ENCODE measurements around the gene C5orf63.
"Not testable (repeated sequence)": the region's sequence is repeated elsewhere in the genome, so short reads cannot be mapped to it uniquely, and the experiment has no call there.

Gene C5orf63

DNA sequence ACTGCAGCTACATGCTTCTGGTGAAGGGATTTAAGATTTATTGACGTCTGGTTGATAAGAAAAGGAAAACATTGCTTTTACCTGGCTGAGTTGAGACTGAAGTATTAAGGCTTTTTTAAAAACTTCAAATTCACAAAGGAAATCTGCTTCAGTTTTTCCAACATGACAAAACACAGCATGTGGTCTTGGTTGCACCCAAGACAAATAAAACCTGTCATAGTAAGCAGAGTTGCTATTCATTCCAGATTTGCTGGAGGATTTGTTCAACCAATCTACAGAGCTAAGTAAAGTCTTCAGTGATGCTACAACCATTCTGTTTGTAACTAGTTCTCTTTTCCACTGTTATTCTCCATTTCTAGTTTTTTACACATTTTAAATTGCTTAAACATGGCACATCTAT lies 11.3 kb downstream of the C5orf63 start:
- no peaks in the 10 kb centered on the region for H3K27me3 Mint-ChIP-seq
- DNase-seq (ENCODE audit: low spot score in 2 of 2) = no peak
- ATAC-seq (ENCODE audit: low read depth) = no peak
- peaks cover 5% of the 10 kb centered on the region for H3K4me1 Mint-ChIP-seq
- peaks cover 14% of the 10 kb centered on the region for H3K36me3 Mint-ChIP-seq
- no peaks in the 10 kb centered on the region for H3K9me3 Mint-ChIP-seq
- no peak overlapping the region for H3K27ac Mint-ChIP-seq
- H3K4me3 Mint-ChIP-seq = no peak overlapping the region

DNA sequence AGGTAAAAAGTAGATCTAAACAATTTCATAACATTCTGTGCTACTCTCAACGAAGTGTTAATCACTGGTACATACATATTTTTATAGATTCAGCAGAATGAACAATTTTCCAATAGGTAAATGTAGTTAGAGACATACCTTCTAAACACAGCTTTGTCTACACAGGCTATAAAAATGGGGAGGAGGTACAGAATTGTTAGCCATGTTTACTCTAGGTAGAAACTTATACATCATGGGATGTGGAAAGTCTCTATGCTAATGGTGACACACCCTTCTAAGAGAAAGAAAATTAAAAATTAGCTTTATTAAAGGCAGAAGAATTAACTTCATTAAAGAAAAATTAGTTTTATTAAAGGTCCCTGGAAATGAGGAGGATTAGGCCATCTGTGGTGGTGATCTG lies 11.8 kb downstream of the C5orf63 start:
- Mint-ChIP-seq H3K4me3 (no peak overlapping the region), H3K27ac (no peak overlapping the region), H3K4me1 (peaks cover 5% of the 10 kb centered on the region), H3K9me3 (no peaks in the 10 kb centered on the region), H3K27me3 (no peaks in the 10 kb centered on the region), H3K36me3 (peaks cover 16% of the 10 kb centered on the region)
- ATAC-seq (ENCODE audit: low read depth) = no peak
- DNase-seq (ENCODE audit: low spot score in 2 of 2) = no peak

DNA sequence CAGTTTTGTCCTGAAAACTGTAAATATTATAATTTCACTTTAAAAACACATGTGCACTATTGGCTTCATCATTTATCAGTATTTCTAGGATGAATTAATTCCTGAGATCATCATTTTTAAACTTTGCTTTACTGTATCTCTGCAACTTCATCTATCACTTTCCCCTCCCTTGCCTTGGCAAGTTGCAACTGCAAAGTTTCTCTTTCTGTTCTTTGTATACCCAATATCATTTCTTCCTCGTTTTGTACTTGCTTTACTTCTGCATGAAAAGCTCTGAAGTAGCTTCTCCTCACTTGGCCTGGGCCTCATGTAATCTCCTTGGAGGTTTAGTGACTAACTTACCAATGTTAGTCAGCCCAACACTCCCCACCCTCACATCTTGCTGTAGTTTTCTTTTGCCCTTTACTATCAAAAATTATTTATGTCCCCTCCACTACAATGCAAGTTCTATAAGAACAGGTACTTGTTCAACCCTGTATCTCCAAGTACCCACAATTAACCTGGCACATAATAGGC lies 12.8 kb downstream of the C5orf63 start:
- no peak for DNase-seq (ENCODE audit: low spot score in 2 of 2)
- peaks cover 23% of the 10 kb centered on the region for H3K36me3 Mint-ChIP-seq
- no peaks in the 10 kb centered on the region for H3K27me3 Mint-ChIP-seq
- H3K27ac Mint-ChIP-seq = no peak overlapping the region
- no peak overlapping the region for H3K4me3 Mint-ChIP-seq
- no peak for ATAC-seq (ENCODE audit: low read depth)
- H3K4me1 Mint-ChIP-seq = peaks cover 5% of the 10 kb centered on the region
- H3K9me3 Mint-ChIP-seq = peaks cover 2% of the 10 kb centered on the region

DNA sequence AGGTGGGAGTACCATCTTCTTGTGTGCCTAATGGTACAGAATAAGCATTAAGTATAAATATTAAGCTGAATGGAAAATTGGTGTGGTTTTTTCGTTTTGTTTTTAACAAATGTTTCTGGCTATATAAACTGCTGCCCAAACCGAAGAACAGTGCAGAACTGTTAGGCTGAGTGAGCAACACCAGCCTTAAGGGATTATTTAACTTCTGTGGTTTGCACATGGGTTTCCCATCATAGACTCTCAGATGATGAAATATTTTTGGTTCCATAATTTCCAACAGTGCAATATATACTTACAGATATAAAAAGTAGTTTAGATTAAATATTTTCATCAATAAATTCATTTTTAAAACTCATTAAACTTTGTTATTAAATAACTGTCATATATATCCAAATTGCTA lies 16.4 kb downstream of the C5orf63 start:
- H3K4me1 Mint-ChIP-seq = peaks cover 5% of the 10 kb centered on the region
- H3K36me3 Mint-ChIP-seq = peaks cover 37% of the 10 kb centered on the region
- DNase-seq (ENCODE audit: low spot score in 2 of 2) = no peak
- H3K4me3 Mint-ChIP-seq = no peak overlapping the region
- no peak overlapping the region for H3K27ac Mint-ChIP-seq
- no peaks in the 10 kb centered on the region for H3K27me3 Mint-ChIP-seq
- no peak for ATAC-seq (ENCODE audit: low read depth)
- peaks cover 2% of the 10 kb centered on the region for H3K9me3 Mint-ChIP-seq

DNA sequence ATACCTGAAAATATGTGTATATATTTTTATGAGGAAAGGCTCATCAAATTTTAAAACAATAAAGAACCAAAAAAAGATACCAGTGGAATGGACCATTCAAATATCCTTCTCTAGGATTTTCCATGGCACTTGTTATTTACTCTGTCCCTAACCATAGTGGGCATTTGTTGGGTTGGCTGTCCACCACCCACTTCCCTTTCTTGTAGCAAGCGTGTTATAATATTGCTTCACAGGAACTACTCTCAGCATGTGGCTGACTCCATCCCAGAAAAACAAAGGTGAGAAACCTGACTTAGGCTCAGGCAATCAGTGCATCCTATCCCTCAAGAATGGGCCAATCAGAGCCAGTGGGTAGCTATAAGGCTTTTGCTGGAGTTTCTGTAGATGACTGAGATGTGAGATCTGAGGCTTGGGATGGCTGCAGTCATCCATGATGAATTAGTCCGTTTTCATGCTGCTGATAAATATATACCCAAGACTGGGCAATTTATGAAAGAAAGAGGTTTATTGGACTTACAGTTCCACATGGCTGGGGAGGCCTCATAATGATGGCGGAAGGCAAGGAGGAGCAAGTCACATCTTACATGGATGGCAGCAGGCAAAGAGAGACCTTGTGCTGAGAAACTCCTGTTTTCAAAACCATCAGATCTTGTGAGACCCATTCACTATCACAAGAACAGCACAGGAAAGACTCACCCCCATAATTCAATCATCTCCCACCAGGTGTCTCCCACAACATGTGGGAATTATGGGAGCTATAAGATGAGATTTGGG lies 17.2 kb downstream of the C5orf63 start:
- Mint-ChIP-seq H3K4me1 (peaks cover 5% of the 10 kb centered on the region), H3K4me3 (no peak overlapping the region), H3K27ac (no peak overlapping the region), H3K27me3 (no peaks in the 10 kb centered on the region), H3K36me3 (peaks cover 38% of the 10 kb centered on the region), H3K9me3 (peaks cover 2% of the 10 kb centered on the region)
- DNase-seq (ENCODE audit: low spot score in 2 of 2) = no peak
- ATAC-seq (ENCODE audit: low read depth) = no peak

DNA sequence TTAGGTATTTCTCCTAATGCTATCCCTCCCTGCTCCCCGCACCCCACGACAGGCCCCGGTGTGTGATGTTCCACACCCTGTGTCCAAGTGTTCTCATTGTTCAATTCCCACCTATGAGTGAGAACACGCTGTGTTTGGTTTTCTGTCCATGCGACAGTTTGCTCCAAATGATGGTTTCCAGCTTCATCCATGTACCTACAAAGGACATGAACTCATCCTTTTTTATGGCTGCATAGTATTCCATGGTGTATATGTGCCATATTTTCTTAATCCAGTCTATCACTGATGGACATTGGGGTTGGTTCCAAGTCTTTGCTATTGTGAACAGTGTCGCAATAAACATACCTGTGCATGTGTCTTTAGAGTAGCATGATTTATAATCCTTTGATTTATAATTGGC lies 19.8 kb downstream of the C5orf63 start:
- not testable (repeated sequence) for H3K27me3 Mint-ChIP-seq; H3K4me3 Mint-ChIP-seq; H3K9me3 Mint-ChIP-seq; DNase-seq (ENCODE audit: low spot score in 2 of 2); ATAC-seq (ENCODE audit: low read depth); H3K27ac Mint-ChIP-seq; H3K4me1 Mint-ChIP-seq
- H3K36me3 Mint-ChIP-seq = peaks cover 35% of the 10 kb centered on the region

DNA sequence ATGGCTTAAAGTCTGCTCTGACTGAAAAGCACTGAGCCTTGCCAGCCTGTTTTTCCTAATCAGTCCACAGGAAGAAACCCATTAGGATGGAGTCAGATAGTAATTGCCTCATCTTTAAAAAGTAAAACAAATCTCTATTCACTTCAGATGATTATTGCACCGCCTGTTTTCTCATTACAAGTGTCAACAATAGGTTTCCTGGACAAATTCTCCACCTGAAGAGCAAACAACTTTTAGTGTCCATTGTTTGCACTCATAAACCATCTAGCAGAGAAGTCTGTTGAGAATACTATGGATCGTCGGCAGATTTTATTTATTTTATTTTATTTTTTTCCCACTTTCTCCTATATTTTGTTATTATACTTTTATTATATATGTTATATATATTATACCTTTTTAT lies 20.3 kb downstream of the C5orf63 start:
- Mint-ChIP-seq H3K4me1 (no peaks in the 10 kb centered on the region), H3K36me3 (peaks cover 34% of the 10 kb centered on the region), H3K9me3 (peaks cover 2% of the 10 kb centered on the region), H3K27ac (peak overlapping the region; percentile 70), H3K27me3 (no peaks in the 10 kb centered on the region), H3K4me3 (no peak overlapping the region)
- no peak for ATAC-seq (ENCODE audit: low read depth)
- DNase-seq (ENCODE audit: low spot score in 2 of 2) = no peak

DNA sequence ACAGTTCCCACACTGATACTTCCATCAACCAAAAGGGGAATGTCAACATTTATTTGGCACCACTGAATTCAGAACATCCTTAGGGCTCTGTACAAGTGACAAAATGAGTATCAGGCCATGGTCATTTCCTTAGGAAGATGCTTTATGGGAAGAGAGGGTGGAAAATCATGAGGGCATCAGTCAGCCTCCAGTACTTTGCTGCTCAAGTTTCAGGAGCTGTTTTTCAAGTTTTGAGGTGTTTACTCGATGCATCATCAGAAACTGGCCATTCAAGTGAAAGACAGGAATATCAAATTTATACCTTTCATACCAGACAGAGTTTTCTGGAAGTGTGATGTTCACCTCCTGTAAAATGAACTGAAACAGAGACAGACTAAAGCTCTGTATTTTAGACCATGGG lies 21.7 kb downstream of the C5orf63 start:
- ATAC-seq (ENCODE audit: low read depth) = no peak
- Mint-ChIP-seq H3K27me3 (no peaks in the 10 kb centered on the region), H3K36me3 (peaks cover 28% of the 10 kb centered on the region), H3K9me3 (peaks cover 2% of the 10 kb centered on the region), H3K4me3 (no peak overlapping the region), H3K27ac (no peak overlapping the region), H3K4me1 (no peaks in the 10 kb centered on the region)
- no peak for DNase-seq (ENCODE audit: low spot score in 2 of 2)

DNA sequence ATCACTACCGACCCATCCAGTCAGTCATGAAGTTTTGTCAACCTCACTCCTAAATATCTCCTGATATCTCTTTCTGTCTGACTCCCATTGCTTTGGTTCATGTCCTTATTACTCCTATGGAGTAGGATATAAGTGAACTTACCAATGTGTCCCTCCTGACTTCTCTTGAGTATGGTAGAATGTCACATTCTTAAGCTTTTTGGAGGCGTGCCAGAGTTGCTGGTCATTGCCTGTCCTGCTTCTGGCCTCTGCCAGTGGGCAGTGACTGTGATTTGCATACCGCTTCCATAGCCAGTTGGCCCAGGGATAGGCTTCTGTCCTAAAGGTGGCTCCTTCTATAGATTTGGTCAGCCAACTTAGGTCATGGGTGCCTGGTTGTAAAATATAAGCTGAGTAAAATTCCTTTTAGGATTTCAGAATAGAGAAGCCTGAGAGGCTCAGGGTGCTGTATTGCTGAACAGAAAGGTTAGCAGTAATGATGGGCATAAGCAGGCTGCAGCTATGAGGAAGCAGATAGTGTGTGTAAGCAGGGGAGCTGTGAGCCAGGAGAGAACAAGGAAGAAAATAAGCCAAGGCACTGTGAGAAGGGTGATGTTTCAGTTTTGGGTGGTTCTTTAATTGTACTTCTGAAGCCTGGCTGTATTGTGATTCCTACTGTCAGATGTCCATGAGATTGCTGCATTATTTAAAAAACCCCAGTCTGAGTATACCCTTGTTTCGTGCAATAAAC lies 26.8 kb downstream of the C5orf63 start:
- H3K9me3 Mint-ChIP-seq = no peaks in the 10 kb centered on the region
- no peak overlapping the region for H3K27ac Mint-ChIP-seq

DNA sequence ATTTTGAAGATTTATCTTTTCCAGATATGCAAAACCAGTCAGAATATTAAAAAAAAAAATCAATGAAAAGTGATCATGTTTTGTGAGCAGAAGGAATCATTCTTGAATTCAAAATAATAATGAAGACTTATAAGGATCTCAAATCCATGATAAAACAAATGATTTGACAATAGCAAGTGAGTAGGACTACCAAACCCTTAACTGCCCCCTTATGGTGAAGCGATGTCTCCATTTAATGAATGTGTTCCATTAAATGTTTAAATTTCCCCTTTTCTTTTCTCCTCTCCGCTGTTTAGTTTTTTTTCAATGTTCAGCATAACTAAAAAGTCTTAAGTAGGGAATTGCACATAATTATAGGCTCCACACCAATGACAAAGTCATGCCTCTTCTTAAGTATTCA lies 30.7 kb downstream of the C5orf63 start:
- ATAC-seq (ENCODE audit: low read depth) (no peak), DNase-seq (ENCODE audit: low spot score in 2 of 2) (no peak)
- Mint-ChIP-seq H3K4me3 (no peak overlapping the region), H3K27ac (no peak overlapping the region), H3K36me3 (peaks cover 2% of the 10 kb centered on the region), H3K9me3 (no peaks in the 10 kb centered on the region), H3K4me1 (peaks cover 5% of the 10 kb centered on the region), H3K27me3 (no peaks in the 10 kb centered on the region)

More for the DNA sequence above, 26.8 kb downstream of the C5orf63 start:
- ATAC-seq (ENCODE audit: low read depth) = no peak
- peaks cover 4% of the 10 kb centered on the region for H3K36me3 Mint-ChIP-seq
- no peak for DNase-seq (ENCODE audit: low spot score in 2 of 2)
- H3K4me1 Mint-ChIP-seq = peaks cover under 1% of the 10 kb centered on the region
- no peaks in the 10 kb centered on the region for H3K27me3 Mint-ChIP-seq
- no peak overlapping the region for H3K4me3 Mint-ChIP-seq

DNA sequence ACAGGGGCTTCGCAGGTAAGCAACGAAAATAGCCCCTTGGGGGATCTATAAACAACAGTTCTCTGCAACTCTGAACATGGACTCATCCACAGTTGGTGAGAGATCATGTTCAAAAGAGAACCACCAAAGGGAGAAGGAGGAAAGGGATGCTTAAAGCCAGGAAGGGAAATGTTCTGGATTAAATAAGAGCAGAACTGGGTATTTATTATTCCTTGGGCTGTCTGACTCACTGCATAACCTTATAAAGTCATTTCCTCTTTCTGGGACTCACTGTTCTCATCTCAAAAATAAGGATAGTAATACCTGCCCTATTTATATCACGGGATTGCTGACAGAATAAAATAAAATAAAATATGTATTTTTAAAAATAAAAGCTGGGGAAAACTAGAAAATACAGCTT lies 31.7 kb downstream of the C5orf63 start:
- H3K4me3 Mint-ChIP-seq = no peak overlapping the region
- H3K36me3 Mint-ChIP-seq = peaks cover 4% of the 10 kb centered on the region
- no peaks in the 10 kb centered on the region for H3K9me3 Mint-ChIP-seq
- no peaks in the 10 kb centered on the region for H3K27me3 Mint-ChIP-seq
- peaks cover 5% of the 10 kb centered on the region for H3K4me1 Mint-ChIP-seq
- H3K27ac Mint-ChIP-seq = no peak overlapping the region
- ATAC-seq (ENCODE audit: low read depth) = no peak
- DNase-seq (ENCODE audit: low spot score in 2 of 2) = no peak

DNA sequence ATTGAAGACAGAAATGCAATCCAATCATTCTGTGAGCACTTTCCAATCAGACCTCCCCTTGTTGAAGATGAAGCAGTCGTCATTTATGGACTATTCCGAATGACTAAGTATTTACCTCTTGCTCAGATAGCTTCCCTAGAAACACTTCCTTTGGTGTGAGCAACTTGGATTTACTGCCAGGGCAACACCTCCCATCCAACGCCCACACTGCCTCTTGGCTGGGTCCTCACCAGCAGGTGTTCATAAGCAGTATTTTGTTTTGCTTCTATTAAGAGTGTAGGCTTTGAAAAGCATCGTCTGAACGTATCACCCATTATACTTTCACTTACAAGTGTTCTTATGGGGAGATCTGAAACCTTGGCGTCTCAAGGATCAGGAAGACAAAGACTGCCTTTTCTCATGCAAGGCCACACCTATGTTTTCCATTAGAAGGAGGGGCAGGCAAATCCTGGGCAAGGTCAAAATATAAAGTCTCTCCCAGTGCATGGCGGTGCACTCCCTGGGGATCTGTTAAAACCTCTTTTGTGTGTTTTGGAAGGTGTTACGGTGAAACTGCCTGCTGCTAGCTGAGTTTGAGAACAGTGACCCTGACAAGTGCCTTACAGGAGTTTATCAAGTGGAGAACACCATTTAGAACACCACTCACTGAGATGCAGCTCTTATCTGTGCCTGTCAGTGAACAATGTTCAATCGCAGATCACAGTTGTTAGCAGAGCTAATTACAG lies 32.3 kb downstream of the C5orf63 start:
- Mint-ChIP-seq H3K27ac (no peak overlapping the region), H3K36me3 (peaks cover 4% of the 10 kb centered on the region), H3K27me3 (no peaks in the 10 kb centered on the region), H3K4me1 (peaks cover 5% of the 10 kb centered on the region), H3K4me3 (no peak overlapping the region), H3K9me3 (no peaks in the 10 kb centered on the region)
- DNase-seq (ENCODE audit: low spot score in 2 of 2) = no peak
- no peak for ATAC-seq (ENCODE audit: low read depth)

DNA sequence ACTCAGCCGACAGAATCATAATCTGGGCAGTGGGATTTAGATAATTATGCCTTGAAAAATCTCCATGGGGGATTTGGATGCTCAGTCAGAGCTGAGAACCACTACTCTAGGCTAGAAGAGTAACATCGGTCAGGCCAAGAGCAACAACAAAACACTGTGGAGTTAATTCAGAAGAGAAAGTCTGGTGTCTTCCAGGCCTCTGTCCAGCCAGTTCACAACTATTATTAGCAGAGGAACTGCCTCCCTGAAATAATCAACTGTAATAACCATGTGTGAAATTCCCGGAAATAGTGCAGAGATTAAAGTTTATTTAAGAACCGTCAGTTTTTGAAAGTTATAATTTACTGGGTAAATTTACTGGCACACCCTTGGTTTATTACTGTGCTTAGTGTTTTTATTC lies 34.8 kb downstream of the C5orf63 start:
- Mint-ChIP-seq H3K36me3 (peaks cover 4% of the 10 kb centered on the region), H3K27ac (no peak overlapping the region), H3K4me1 (peaks cover 5% of the 10 kb centered on the region), H3K27me3 (no peaks in the 10 kb centered on the region), H3K4me3 (no peak overlapping the region), H3K9me3 (no peaks in the 10 kb centered on the region)
- ATAC-seq (ENCODE audit: low read depth) = no peak
- no peak for DNase-seq (ENCODE audit: low spot score in 2 of 2)

DNA sequence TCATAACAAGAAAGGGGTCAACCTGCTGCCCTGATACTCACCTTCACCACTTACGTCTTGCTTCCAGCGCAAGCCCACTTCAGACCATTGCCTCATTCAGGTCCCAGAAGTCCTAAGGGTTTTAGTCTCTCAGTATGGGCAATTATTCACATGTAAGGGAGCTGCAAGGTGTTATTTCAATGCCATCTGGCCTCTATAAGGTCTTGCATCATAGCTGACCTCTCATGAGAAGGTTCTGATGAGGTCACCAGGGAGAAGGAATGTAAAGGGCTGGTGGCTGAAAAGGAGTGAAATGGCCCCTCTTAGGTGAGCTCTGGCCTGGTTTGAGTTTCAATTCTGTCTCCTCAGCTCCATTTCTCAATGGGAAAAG lies 41.5 kb downstream of the C5orf63 start:
- H3K9me3 Mint-ChIP-seq = no peaks in the 10 kb centered on the region
- no peak overlapping the region for H3K27ac Mint-ChIP-seq
- no peaks in the 10 kb centered on the region for H3K27me3 Mint-ChIP-seq
- H3K36me3 Mint-ChIP-seq = no peaks in the 10 kb centered on the region
- peaks cover 19% of the 10 kb centered on the region for H3K4me1 Mint-ChIP-seq
- ATAC-seq (ENCODE audit: low read depth) = no peak
- peak overlapping the region; percentile 92 for H3K4me3 Mint-ChIP-seq
- no peak for DNase-seq (ENCODE audit: low spot score in 2 of 2)
